ENCODE results near the gene TBC1D5.

DNA sequence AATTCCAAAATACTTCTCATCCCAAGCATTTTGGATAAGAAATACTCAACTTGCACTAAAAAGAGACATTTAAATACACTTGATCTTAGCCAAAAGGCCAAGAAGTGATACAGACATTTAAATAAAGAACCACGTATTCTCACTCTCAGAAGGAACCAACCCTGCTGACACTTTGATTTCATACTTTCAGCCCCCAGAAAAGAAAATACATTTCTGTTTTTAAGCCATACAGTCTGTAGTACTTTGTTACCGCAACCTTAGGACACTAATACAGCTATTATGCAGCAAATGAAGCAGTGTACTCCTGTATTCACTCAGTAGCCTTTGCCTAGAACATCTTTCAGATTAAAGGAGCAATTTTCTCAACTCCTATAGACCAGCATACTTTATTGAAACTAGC is 86.7 kb downstream of the TBC1D5 start:
- TF ChIP-seq, protein P1, sequence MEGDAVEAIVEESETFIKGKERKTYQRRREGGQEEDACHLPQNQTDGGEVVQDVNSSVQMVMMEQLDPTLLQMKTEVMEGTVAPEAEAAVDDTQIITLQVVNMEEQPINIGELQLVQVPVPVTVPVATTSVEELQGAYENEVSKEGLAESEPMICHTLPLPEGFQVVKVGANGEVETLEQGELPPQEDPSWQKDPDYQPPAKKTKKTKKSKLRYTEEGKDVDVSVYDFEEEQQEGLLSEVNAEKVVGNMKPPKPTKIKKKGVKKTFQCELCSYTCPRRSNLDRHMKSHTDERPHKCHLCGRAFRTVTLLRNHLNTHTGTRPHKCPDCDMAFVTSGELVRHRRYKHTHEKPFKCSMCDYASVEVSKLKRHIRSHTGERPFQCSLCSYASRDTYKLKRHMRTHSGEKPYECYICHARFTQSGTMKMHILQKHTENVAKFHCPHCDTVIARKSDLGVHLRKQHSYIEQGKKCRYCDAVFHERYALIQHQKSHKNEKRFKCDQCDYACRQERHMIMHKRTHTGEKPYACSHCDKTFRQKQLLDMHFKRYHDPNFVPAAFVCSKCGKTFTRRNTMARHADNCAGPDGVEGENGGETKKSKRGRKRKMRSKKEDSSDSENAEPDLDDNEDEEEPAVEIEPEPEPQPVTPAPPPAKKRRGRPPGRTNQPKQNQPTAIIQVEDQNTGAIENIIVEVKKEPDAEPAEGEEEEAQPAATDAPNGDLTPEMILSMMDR (IDR thresholded peaks at IDR 0.05 in 2 of 3, conservative IDR thresholded peaks at IDR 0.05 in 1 of 3; ENCODE audit: borderline replicate concordance in 1 of 3, insufficient read depth in 1 of 3, low read depth in 2 of 3, low read length in 2 of 3), result no peak
- TF ChIP-seq POLR2A (IDR thresholded peaks at IDR 0.05; ENCODE audit: borderline replicate concordance, extremely low read depth, insufficient read depth, insufficient read length) (no peak), CEBPB (IDR thresholded peaks at IDR 0.05; ENCODE audit: low read depth) (no peak), EGR1 (IDR thresholded peaks at IDR 0.05; ENCODE audit: low read depth) (no peak), FOSL1 (IDR thresholded peaks at IDR 0.05; ENCODE audit: low read depth) (no peak), RAD21 (IDR thresholded peaks at IDR 0.05; ENCODE audit: low read depth) (no peak), EZH2phosphoT487 (IDR thresholded peaks at IDR 0.05; ENCODE audit: borderline replicate concordance) (no peak), EZH2 (IDR thresholded peaks at IDR 0.05) (no peak), ZFX (IDR thresholded peaks at IDR 0.05) (no peak)
- TF ChIP-seq, protein P2, sequence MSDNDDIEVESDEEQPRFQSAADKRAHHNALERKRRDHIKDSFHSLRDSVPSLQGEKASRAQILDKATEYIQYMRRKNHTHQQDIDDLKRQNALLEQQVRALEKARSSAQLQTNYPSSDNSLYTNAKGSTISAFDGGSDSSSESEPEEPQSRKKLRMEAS (IDR thresholded peaks at IDR 0.05), result no peak

Data from HCT116 (cell line).